Esophagus (tissue), 2 donors: ENCODE measurements around the gene GABBR2. TPM values are rescaled to one million over a fixed set of nuclear protein-coding genes. Genes with fewer than 3 reads are reported as not detected.

Source experiments
- H3K27ac ChIP-seq, 2 donors: one replicate each; pipeline ENCODE4 v1.5.1; 2013; ENCODE audit warnings: low read depth in 2 of 2, mild to moderate bottlenecking in 2 of 2, inconsistent platforms in 1 of 2, low read length in 1 of 2, moderate library complexity in 1 of 2
- H3K27me3 ChIP-seq, 2 donors: one replicate each; pipeline ENCODE4 v1.6.1; 2013; ENCODE audit warnings: low read length in 2 of 2, control low read depth in 1 of 2, mild to moderate bottlenecking in 1 of 2; ENCODE audit not compliant: insufficient read depth in 2 of 2, control insufficient read depth in 1 of 2
- H3K36me3 ChIP-seq, 2 donors: one replicate each; pipeline ENCODE4 v1.6.1; 2013; ENCODE audit warnings: low read length in 1 of 2; ENCODE audit not compliant: control insufficient read depth in 2 of 2, insufficient read depth in 2 of 2
- H3K4me1 ChIP-seq, 2 donors: one replicate each; pipeline ENCODE4 v1.6.1; 2013; ENCODE audit warnings: low read length in 1 of 2; ENCODE audit not compliant: control insufficient read depth in 2 of 2, insufficient read depth in 2 of 2
- H3K4me3 ChIP-seq, 2 donors: one replicate each; pipeline ENCODE4 v1.5.1; 2013; ENCODE audit warnings: low read length in 2 of 2, mild to moderate bottlenecking in 2 of 2, low read depth in 1 of 2, moderate library complexity in 1 of 2
- H3K9me3 ChIP-seq, 2 donors: one replicate each; pipeline ENCODE4 v1.6.1; 2013; ENCODE audit warnings: mild to moderate bottlenecking in 2 of 2, low read depth in 1 of 2, low read length in 1 of 2, moderate library complexity in 1 of 2; ENCODE audit not compliant: control insufficient read depth in 2 of 2, insufficient read depth in 1 of 2
- WGBS, 2 donors: extraction: QIAGEN DNeasy Blood & Tissue Kit; methylation state at CpG; one replicate each; pipeline ENCODE4 v1.1.7; 2013; 5-methylcytosine and 5-hydroxymethylcytosine counted together
- polyA plus RNA-seq, 2 donors: library from polyadenylated mRNA; stranded (reverse); fragments of 200-250 nt; gene quantifications; one replicate each; pipeline ENCODE4 v1.2.3, GENCODE V29; 2013
- donor health status: healthy with polysubstance abuse.
- donor health status: Bipolar disorder and iron deficiency.

The GABBR2 gene
- polyA plus RNA-seq, 2 donors, result under 0.01 TPM; not detected in 1

- H3K36me3 ChIP-seq, result no peaks in the 10 kb centered on the region
- WGBS, 2 donors, result 86% methylated on average over 6 of the region's 6 CpGs
- no peaks in the 10 kb centered on the region for H3K4me1 ChIP-seq
- H3K9me3 ChIP-seq, result no peaks in the 10 kb centered on the region
- no peaks in the 10 kb centered on the region for H3K27me3 ChIP-seq
- no peak overlapping the region for H3K27ac ChIP-seq
- no peak overlapping the region for H3K4me3 ChIP-seq
Observed at GRCh38 chr9:98563988-98564387, 144.7 kb downstream of the GABBR2 start.

- H3K4me1 ChIP-seq, result no peaks in the 10 kb centered on the region
- no peak overlapping the region for H3K27ac ChIP-seq
- H3K36me3 ChIP-seq, result no peaks in the 10 kb centered on the region
- 83 to 87% methylated on average over 14 of the region's 14 CpGs for WGBS, 2 donors
- H3K9me3 ChIP-seq, result no peaks in the 10 kb centered on the region
- H3K27me3 ChIP-seq, result no peaks in the 10 kb centered on the region
- H3K4me3 ChIP-seq, result no peak overlapping the region
Observed at GRCh38 chr9:98563212-98563907, 145.4 kb downstream of the GABBR2 start.

GRCh38 chr9:98559561-98559960 is 149.2 kb downstream of the GABBR2 start:
- Histone ChIP-seq H3K9me3 (no peaks in the 10 kb centered on the region), H3K4me3 (no peak overlapping the region), H3K27me3 (no peaks in the 10 kb centered on the region), H3K36me3 (no peaks in the 10 kb centered on the region), H3K27ac (no peak overlapping the region), H3K4me1 (no peaks in the 10 kb centered on the region)

GRCh38 chr9:98558575-98558974 is 150.2 kb downstream of the GABBR2 start:
- H3K27me3 ChIP-seq, result no peaks in the 10 kb centered on the region
- 60 to 62% methylated on average over 3 of the region's 3 CpGs for WGBS, 2 donors

GRCh38 chr9:98556511-98556910 is 152.2 kb downstream of the GABBR2 start:
- Histone ChIP-seq H3K4me1 (no peaks in the 10 kb centered on the region), H3K27me3 (no peaks in the 10 kb centered on the region), H3K27ac (no peak overlapping the region), H3K36me3 (no peaks in the 10 kb centered on the region), H3K4me3 (no peak overlapping the region), H3K9me3 (no peaks in the 10 kb centered on the region)
- WGBS, 2 donors, result 87 to 90% methylated on average over 12 of the region's 12 CpGs

More at GRCh38 chr9:98558575-98558974, 150.2 kb downstream of the GABBR2 start:
- Histone ChIP-seq H3K36me3 (no peaks in the 10 kb centered on the region), H3K9me3 (no peaks in the 10 kb centered on the region), H3K4me1 (no peaks in the 10 kb centered on the region), H3K27ac (no peak overlapping the region), H3K4me3 (no peak overlapping the region)

GRCh38 chr9:98555651-98556465 is 152.9 kb downstream of the GABBR2 start:
- Histone ChIP-seq H3K9me3 (no peaks in the 10 kb centered on the region), H3K4me3 (no peak overlapping the region), H3K27me3 (no peaks in the 10 kb centered on the region), H3K27ac (no peak overlapping the region), H3K4me1 (no peaks in the 10 kb centered on the region), H3K36me3 (no peaks in the 10 kb centered on the region)
- 83 to 87% methylated on average over 10 of the region's 10 CpGs for WGBS, 2 donors

- Histone ChIP-seq H3K36me3 (no peaks in the 10 kb centered on the region), H3K4me1 (no peaks in the 10 kb centered on the region), H3K27me3 (no peaks in the 10 kb centered on the region), H3K4me3 (no peak overlapping the region), H3K27ac (no peak overlapping the region), H3K9me3 (no peaks in the 10 kb centered on the region)
- WGBS, 2 donors, result 86 to 88% methylated on average over 5 of the region's 5 CpGs
Observed at GRCh38 chr9:98554752-98555151, 154.0 kb downstream of the GABBR2 start.

GRCh38 chr9:98552331-98552730 is 156.4 kb downstream of the GABBR2 start:
- Histone ChIP-seq H3K36me3 (no peaks in the 10 kb centered on the region), H3K4me3 (no peak overlapping the region), H3K27me3 (no peaks in the 10 kb centered on the region), H3K9me3 (no peaks in the 10 kb centered on the region), H3K27ac (no peak overlapping the region), H3K4me1 (no peaks in the 10 kb centered on the region)
- WGBS, 2 donors, result 64 to 66% methylated on average over 8 of the region's 8 CpGs

GRCh38 chr9:98551511-98552286 is 157.0 kb downstream of the GABBR2 start:
- WGBS, 2 donors, result 71 to 73% methylated on average over 11 of the region's 11 CpGs
- no peak overlapping the region for H3K4me3 ChIP-seq
- H3K9me3 ChIP-seq, result no peaks in the 10 kb centered on the region

More at GRCh38 chr9:98551511-98552286, 157.0 kb downstream of the GABBR2 start:
- Histone ChIP-seq H3K36me3 (no peaks in the 10 kb centered on the region), H3K27ac (no peak overlapping the region), H3K4me1 (no peaks in the 10 kb centered on the region), H3K27me3 (no peaks in the 10 kb centered on the region)
